ENCODE measurements around the gene CEP135. TPM values are rescaled to one million over a fixed set of nuclear protein-coding genes. Genes with fewer than 3 reads are reported as not detected.
"Not testable (repeated sequence)": the region's sequence is repeated elsewhere in the genome, so short reads cannot be mapped to it uniquely, and the experiment has no call there.

Gene CEP135
- polyA plus RNA-seq, 1 donor, result 29.3 TPM

DNA sequence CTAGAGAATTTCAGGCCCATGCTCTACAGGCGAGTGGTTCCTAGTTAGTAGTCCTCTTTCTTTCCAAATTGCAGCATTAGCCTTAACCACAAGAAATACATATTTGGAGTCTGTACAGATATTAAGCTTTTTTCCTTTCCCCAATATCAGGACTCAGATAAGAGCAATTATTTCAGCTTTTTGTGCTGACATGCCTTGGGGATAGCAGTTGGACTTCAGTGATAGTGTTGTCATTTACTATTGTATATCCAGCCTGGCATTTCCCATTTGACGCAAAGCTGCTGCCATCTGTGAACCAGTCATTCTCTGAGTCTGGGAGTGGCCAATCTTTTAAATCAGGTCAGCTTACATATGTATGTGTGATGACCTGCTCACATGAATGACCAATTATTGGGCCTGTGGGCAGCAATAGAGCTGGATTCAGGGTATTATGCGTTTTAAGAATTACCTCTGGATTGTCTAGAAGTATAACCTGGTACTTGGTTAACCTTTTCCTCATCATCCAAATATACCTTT lies 6.8 kb upstream of the CEP135 start:
- no peak for DNase-seq

GRCh38 chr4:55947254-55947882 lies 1.4 kb upstream of the CEP135 start:
- DNase-seq, result peak; percentile 29

DNA sequence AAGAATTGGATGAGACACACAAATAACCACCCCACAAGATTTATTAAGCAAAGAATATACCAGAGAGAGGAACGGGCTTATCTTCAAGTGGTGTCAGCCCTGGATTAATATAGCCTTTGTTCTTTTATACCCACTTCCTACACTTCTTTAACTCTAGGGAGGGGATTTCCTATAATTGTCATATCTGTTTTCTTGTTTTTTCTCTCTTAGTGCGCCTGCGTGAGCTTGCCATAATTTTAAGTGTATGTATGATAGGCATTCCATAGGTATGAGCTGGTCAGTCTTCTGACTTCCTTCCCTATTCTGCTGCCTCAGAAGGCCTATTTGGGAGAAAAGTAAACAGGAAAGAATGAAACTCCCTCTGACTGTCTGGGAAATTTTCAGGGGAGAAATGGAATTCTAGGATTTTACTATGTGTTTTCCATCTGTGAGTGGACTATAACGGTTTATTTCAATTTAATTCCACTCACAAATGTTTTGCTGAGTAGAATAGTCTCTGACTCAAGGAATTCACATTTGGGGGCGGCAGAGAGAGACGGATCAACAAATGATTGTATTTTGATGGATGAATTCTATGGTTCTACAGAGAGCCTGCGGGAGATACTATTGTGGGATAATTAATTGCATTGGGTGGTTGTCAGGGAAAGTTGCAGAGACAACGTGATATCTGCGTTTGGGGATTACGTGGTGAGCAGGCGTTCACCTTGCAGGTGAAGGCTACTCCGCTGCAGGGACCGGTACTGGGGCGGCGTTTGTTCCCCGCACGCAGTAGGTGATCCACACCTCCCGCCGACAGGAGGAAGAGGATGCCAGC lies 626 bp upstream of the CEP135 start:
- DNase-seq, result peak; percentile 15

- DNase-seq, result no peak
These were observed 697 bp downstream of the CEP135 start for GRCh38 chr4:55949482-55949802.

GRCh38 chr4:55951191-55951922 lies 2.6 kb downstream of the CEP135 start:
- DNase-seq, result no peak

GRCh38 chr4:55955710-55956109 lies 7.0 kb downstream of the CEP135 start:
- DNase-seq, result no peak

- no peak for DNase-seq
These were observed 10.9 kb downstream of the CEP135 start for GRCh38 chr4:55959655-55960054.

- DNase-seq, result no peak
These were observed 15.3 kb downstream of the CEP135 start for GRCh38 chr4:55964046-55964445.

- DNase-seq, result no peak
These were observed 16.8 kb downstream of the CEP135 start for GRCh38 chr4:55965585-55965984.

DNA sequence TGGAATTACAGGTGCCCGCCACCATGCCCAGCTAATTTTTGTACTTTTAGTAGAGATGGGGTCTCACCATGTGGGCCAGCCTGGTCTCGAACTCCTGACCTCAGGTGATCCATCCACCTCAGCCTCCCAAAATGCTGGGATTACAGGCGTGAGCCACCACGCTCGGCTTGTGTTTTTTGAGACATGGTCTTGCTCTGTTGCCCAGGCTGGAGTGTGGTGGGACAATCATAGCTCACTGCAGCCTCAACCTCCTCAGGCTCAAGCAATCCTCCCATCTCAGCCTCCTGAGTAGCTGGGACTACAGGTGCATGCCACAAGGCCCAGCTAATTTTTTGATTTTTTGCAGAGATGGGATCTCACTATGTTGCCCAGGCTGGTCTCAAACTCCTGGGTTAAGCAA lies 17.6 kb downstream of the CEP135 start:
- not testable (repeated sequence) for DNase-seq

- DNase-seq, result no peak
These were observed 18.6 kb downstream of the CEP135 start for GRCh38 chr4:55967376-55967775.

DNA sequence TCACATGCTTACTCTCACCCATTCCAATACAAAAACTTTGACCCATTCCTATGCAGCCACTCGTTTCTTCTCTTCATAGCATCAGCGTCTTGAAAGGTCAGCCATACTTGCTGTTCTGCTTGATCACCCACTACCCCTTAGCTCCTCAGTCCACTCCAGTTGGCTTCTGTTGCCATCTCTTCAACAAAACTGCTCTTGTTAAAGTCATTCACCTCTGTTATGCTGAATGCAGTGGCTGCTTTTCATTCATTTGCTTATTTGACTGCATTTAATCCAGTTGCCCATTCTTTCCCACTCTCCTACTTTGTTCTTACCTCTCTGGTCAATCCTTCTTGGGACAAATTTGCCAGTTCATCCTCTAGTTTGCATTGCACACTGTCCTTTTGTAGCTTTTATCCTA lies 24.9 kb downstream of the CEP135 start:
- no peak for DNase-seq

GRCh38 chr4:55977811-55978210 lies 29.1 kb downstream of the CEP135 start:
- DNase-seq, result no peak

DNA sequence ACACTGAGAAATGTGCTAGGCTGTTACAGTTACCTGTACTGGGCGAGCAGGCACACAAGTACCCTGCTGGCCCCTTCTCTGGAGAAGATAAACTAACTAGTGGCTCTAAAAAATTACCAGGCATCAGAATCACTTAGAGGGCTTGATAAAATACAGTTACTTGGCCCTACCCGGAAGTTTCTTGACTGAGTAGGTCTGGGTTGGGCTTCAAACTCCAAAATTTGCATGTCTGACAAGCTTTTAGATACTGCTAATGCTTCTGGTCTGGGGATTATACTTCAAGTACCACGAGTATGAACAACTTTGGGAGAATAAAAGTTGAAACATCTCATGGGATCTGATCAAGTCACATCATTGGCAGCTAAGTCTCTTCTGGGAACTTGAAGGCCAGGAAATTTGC lies 30.8 kb downstream of the CEP135 start:
- no peak for DNase-seq

GRCh38 chr4:55980725-55981124 lies 32.0 kb downstream of the CEP135 start:
- no peak for DNase-seq

- no peak for DNase-seq
These were observed 34.2 kb downstream of the CEP135 start for GRCh38 chr4:55982976-55983375.

DNA sequence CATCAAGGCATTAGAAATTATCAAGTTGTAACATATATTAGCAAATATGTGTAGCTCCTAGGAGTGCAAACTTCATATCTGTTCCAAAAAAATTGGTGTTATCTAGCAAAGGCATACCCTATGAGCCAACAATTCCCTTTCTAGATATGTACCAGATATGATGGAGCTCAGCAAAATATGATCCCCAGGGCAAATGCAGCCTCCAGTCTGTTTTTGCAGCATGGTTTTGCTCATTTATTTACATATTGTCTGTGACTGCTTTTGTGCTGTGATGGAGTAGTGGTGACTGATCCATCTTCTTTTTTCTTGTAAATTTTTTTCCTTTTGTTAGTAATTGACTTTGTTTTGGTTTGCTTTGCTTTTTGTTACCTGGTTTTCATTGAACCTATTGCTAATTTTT lies 41.0 kb downstream of the CEP135 start:
- DNase-seq, result no peak

- no peak for DNase-seq
These were observed 45.4 kb downstream of the CEP135 start for GRCh38 chr4:55993994-55994663.

GRCh38 chr4:55996646-55997045 lies 47.9 kb downstream of the CEP135 start:
- DNase-seq, result no peak

DNA sequence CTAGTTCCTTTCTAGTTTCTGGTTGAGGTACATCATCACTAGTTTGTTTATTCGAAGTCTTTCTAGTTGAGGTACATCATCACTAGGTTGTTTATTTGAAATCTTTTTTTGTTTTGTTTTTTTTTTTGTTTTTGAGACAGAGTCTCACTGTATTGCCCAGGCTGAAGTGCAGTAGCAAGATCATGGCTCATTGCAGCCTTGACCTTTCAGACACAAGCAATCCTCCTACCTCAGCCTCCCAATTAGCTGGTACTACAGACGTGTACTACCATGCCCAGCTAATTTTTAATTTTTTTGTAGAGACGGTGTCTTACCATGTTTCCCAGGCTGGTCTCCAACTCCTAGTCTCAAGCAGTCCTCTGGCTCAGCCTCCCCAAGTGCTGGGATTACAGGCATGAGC lies 54.9 kb downstream of the CEP135 start:
- DNase-seq, result no peak

DNA sequence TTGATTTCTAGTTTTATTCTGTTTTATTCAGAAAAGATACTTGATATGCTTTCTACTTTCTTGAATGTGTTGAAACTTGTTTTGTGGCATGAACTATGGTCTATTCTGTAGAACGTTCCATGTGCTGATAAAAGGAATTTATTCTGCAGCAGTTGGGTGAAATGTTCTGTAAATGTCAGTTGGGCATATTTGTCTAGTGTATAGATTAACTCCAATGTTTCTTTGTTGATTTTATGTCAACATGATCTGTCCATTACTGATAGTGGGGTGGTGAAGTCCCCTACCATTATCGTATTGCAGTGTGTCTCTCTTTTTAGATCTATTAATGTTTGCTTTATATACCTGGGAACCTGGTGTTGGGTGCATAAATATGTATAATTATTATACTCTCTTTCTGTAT lies 55.5 kb downstream of the CEP135 start:
- no peak for DNase-seq

- no peak for DNase-seq
These were observed 58.4 kb downstream of the CEP135 start for GRCh38 chr4:56007154-56007553.

DNA sequence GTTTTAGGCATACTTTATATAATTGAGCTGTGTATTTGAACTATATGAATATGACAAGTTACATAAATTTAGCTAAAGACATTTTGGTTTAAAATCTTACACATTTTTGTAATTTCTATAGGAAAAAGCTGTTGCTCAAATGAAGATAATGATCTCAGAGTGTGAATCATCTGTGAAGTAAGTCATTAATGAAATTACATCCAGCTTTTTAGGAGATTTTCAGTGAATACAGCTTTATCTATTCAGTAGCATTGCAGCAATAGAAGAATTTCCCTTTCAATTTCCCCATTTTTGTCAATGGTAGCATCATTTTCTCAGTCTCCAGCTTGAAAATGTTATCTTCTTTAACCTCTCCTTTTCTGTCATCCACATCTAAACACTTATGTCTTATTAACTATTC lies 59.5 kb downstream of the CEP135 start:
- no peak for DNase-seq

Data from left kidney (tissue), 2 donors.